Right lobe of liver (tissue), 6 donors: ENCODE measurements around the gene RAB33A. TPM values are rescaled to one million over a fixed set of nuclear protein-coding genes. Genes with fewer than 3 reads are reported as not detected.
A peak's percentile ranks its signal among the peaks of the same experiment; 100 is the strongest.

ENCODE experiments used
- ATAC-seq, 4 donors: fragments of 200-7000 bp; cut with Tn5 transposase; one replicate each; pipeline ENCODE4 v1.9.1; 2020; ENCODE audit warnings: mild to moderate bottlenecking in 4 of 4, moderate library complexity in 4 of 4
- DNase-seq, 3 donors: peaks; one replicate each; pipeline ENCODE4 v3.0.0-alpha.2; 2020
- H3K27ac ChIP-seq, 3 donors: fragments of 200-600 bp; one replicate each; pipeline ENCODE4 v1.8.0; 2022
- H3K27me3 ChIP-seq, 2 donors: fragments of 200-600 bp; one replicate each; pipeline ENCODE4 v1.8.0; 2022
- H3K36me3 ChIP-seq, 4 donors: fragments of 200-600 bp; sonication (generic) in 1 of 4; one replicate each; pipeline versions ENCODE4 v1.5.1 to v1.8.0; 2017 to 2022; ENCODE audit warnings: control low read depth in 1 of 4
- H3K4me1 ChIP-seq, 4 donors: fragments of 200-600 bp; sonication (generic) in 1 of 4; one replicate each; pipeline versions ENCODE4 v1.5.1 to v1.8.0; 2017 to 2022; ENCODE audit warnings: control low read depth in 1 of 4
- H3K4me3 ChIP-seq, 3 donors: fragments of 200-600 bp; one replicate each; pipeline ENCODE4 v1.8.0; 2022
- H3K9me3 ChIP-seq, 4 donors: fragments of 200-600 bp; sonication (generic) in 1 of 4; one replicate each; pipeline versions ENCODE4 v1.5.1 to v1.8.0; 2017 to 2022; ENCODE audit warnings: control low read depth in 1 of 4
- POLR2A ChIP-seq: fragments of 450-650 bp; IDR thresholded peaks from one replicate; pipeline ENCODE4 v1.6.1; 2017; ENCODE audit warnings: antibody characterized with exemption, mild to moderate bottlenecking
- WGBS: methylation state at CpG from one replicate; pipeline ENCODE4 v1.1.6; 2018; ENCODE audit warnings: low coverage, low lambda C conversion rate; ENCODE audit not compliant: insufficient coverage; ENCODE audit errors: missing lambda C conversion rate; 5-methylcytosine and 5-hydroxymethylcytosine counted together
- intact Hi-C, 2 donors: fragments of 100-400 bp; cut with DNase I; formaldehyde crosslinking; loops; one replicate each; pipeline versions ENCODE4 v1.11.2 to v1.14.1; 2022
- long read RNA-seq: library from polyadenylated mRNA; unstranded; transcript quantifications from one replicate; pipeline ENCODE4 v2.0.0, GENCODE V29; 2019
- total RNA-seq, 6 experiments: library from RNA; depleted of rRNA in 2 of 6; stranded (reverse); fragments of >200 nt in 2 of 6; fragmentation: NEBNext Ultra II Directional in 3 of 6; extraction: Animal tissue kit (Norgen Biotek cat#: 25700) in 3 of 6; gene quantifications; one replicate each; pipeline versions ENCODE4 v1.1.0 to v1.2.4, GENCODE V29; 2016 to 2023
- TF ChIP-seq, protein P1 (sequence below), 4 donors: fragments of 200-600 bp in 3 of 4; fragments of 450-650 bp in 1 of 4; IDR thresholded peaks; one replicate each; pipeline versions ENCODE4 v1.5.1 to v1.8.0; 2016 to 2022; ENCODE audit warnings: antibody characterized with exemption in 4 of 4, mild to moderate bottlenecking in 2 of 4
- donor health status: DM: no; HTN: yes; CAD: no.
- donor health status: DM: no; HTN: no; CAD: no.
- donor health status: DM: no; HTN: no; CAD: no.
- donor health status: DM: no; HTN: yes; CAD: no.
- donor health status: DM: no; HTN: yes; CAD: no.

Gene RAB33A
- under 1 TPM in 5 of 6 experiments, not detected in 1; 0.20 to 0.81 (median 0.55) TPM for total RNA-seq
- long read RNA-seq: 0 reads

GRCh38 chrX:130171446-130172126 lies at the start of gene RAB33A:
Gene RAB33A, plus strand, starts transcription at chrX:130171962. Its CDS starts 101 bp downstream, at chrX:130172063.
- Histone ChIP-seq H3K4me3 (peak within 1 kb of the TSS; percentile 16 to 36 (median 32)), H3K9me3 (no peaks in the 10 kb centered on the region)
- intact Hi-C loops: no loop called here

GRCh38 chrX:130124577-130124976 lies 47.2 kb upstream of the RAB33A start:
- no peak for TF ChIP-seq POLR2A
- TF ChIP-seq, protein P1, sequence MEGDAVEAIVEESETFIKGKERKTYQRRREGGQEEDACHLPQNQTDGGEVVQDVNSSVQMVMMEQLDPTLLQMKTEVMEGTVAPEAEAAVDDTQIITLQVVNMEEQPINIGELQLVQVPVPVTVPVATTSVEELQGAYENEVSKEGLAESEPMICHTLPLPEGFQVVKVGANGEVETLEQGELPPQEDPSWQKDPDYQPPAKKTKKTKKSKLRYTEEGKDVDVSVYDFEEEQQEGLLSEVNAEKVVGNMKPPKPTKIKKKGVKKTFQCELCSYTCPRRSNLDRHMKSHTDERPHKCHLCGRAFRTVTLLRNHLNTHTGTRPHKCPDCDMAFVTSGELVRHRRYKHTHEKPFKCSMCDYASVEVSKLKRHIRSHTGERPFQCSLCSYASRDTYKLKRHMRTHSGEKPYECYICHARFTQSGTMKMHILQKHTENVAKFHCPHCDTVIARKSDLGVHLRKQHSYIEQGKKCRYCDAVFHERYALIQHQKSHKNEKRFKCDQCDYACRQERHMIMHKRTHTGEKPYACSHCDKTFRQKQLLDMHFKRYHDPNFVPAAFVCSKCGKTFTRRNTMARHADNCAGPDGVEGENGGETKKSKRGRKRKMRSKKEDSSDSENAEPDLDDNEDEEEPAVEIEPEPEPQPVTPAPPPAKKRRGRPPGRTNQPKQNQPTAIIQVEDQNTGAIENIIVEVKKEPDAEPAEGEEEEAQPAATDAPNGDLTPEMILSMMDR (IDR thresholded peaks at IDR 0.05): no peak
- peaks cover 0 to 7% (median 0%) of the 10 kb centered on the region in 4 donors for H3K36me3 ChIP-seq
- 51% methylated on average over 3 of the region's 4 CpGs for WGBS
- DNase-seq (no peak), ATAC-seq (no peak)
- intact Hi-C loops: no loop called here
- no peaks in the 10 kb centered on the region for H3K9me3 ChIP-seq
- H3K27ac ChIP-seq: no peak overlapping the region
- H3K27me3 ChIP-seq: no peaks in the 10 kb centered on the region
- H3K4me3 ChIP-seq: no peak overlapping the region
- H3K4me1 ChIP-seq: no peaks in the 10 kb centered on the region

More at GRCh38 chrX:130171446-130172126, at the start of gene RAB33A:
- Histone ChIP-seq H3K27ac (peak within 1 kb of the TSS in 2 of 3 donors; percentile 40 to 61), H3K36me3 (no peaks in the 10 kb centered on the region), H3K27me3 (no peaks in the 10 kb centered on the region), H3K4me1 (no peaks in the 10 kb centered on the region)
- ATAC-seq: peak; percentile 28 to 36 (median 33)
- peak in 1 of 3 donors; percentile 25 for DNase-seq
- TF ChIP-seq POLR2A: no peak
- TF ChIP-seq, protein P1 (IDR thresholded peaks at IDR 0.05): no peak
- 25% methylated on average over 28 of the region's 61 CpGs for WGBS

- ATAC-seq (no peak), DNase-seq (no peak)
- Histone ChIP-seq H3K4me1 (no peaks in the 10 kb centered on the region), H3K9me3 (no peaks in the 10 kb centered on the region), H3K4me3 (no peak overlapping the region), H3K27ac (no peak overlapping the region), H3K36me3 (peaks cover 0 to 7% (median 0%) of the 10 kb centered on the region in 4 donors), H3K27me3 (no peaks in the 10 kb centered on the region)
- 59% methylated on average over 7 of the region's 13 CpGs for WGBS
- intact Hi-C loops: no loop called here
- TF ChIP-seq, protein P1 (IDR thresholded peaks at IDR 0.05): no peak
- no peak for TF ChIP-seq POLR2A
Measured at GRCh38 chrX:130125091-130125874, 46.5 kb upstream of the RAB33A start.

GRCh38 chrX:130130990-130131389 lies 40.8 kb upstream of the RAB33A start:
- no peaks in the 10 kb centered on the region for H3K27me3 ChIP-seq
- no peak overlapping the region for H3K27ac ChIP-seq
- 72% methylated on average over 5 of the region's 5 CpGs for WGBS
- ATAC-seq: no peak
- H3K4me1 ChIP-seq: no peaks in the 10 kb centered on the region
- H3K4me3 ChIP-seq: no peak overlapping the region
- no peaks in the 10 kb centered on the region for H3K9me3 ChIP-seq
- intact Hi-C loops: no loop called here
- no peak for DNase-seq
- peaks cover 0 to 47% (median 2%) of the 10 kb centered on the region in 4 donors for H3K36me3 ChIP-seq
- no peak for TF ChIP-seq POLR2A
- TF ChIP-seq, protein P1 (IDR thresholded peaks at IDR 0.05): no peak
